ENCODE results near the gene PRKCE. TPM values are rescaled to one million over a fixed set of nuclear protein-coding genes. Genes with fewer than 3 reads are reported as not detected.

PRKCE gene
- total RNA-seq, 1 experiment from 2014 or later, result 14.8 TPM

- no TSS peak for BruUV-seq (replicated peaks)
Observed at GRCh38 chr2:46082531-46083485, 431.3 kb downstream of the PRKCE start.

GRCh38 chr2:46086578-46087070, 435.1 kb downstream of the PRKCE start:
- H3K27me3 ChIP-seq (ENCODE audit: insufficient read depth, low read length), result no peaks in the 10 kb centered on the region
- DNase-seq (ENCODE audit: low read depth, low spot score) (no peak), ATAC-seq (no peak)
- no peaks in the 10 kb centered on the region for H3K79me2 ChIP-seq (ENCODE audit: insufficient read depth, low read length)
- POLR2A ChIA-PET, result no interaction called here
- no peaks in the 10 kb centered on the region for H3K9me3 ChIP-seq (ENCODE audit: control insufficient read depth in 1 of 2, insufficient read depth in 1 of 2, low read depth in 1 of 2, low read length in 2 of 2)
- TF ChIP-seq EZH2 (IDR thresholded peaks at IDR 0.05), result no peak
- TF ChIP-seq ZNF274 (IDR thresholded peaks at IDR 0.05; ENCODE audit: low read depth, low read length), result no peak
- TF ChIP-seq ZFX (IDR thresholded peaks at IDR 0.05), result no peak
- TF ChIP-seq POLR2AphosphoS5 (IDR thresholded peaks at IDR 0.05; ENCODE audit: low read depth, low read length), result no peak
- H4K20me1 ChIP-seq (ENCODE audit: insufficient read depth), result no peaks in the 10 kb centered on the region
- RAD21 ChIA-PET (ENCODE audit: low non-redundant PET in 1 of 2, low total read pairs in 2 of 2, uncharacterized antibody in 2 of 2, unreplicated experiment in 2 of 2), result no interaction called here
- no peaks in the 10 kb centered on the region for H3K4me1 ChIP-seq (ENCODE audit: control insufficient read depth in 1 of 2, insufficient read depth in 2 of 2, low read length in 2 of 2)
- no peak overlapping the region for H3K9ac ChIP-seq (ENCODE audit: low read length)
- intact Hi-C loops (cut with micrococcal nuclease), result no loop called here
- no TSS peak for BruUV-seq (replicated peaks)
- H3K4me3 ChIP-seq (replicated peaks in 1 of 2; ENCODE audit: low read depth in 1 of 2, low read length in 2 of 2), result no peak overlapping the region
- CTCF ChIA-PET, result no interaction called here
- H3K27ac ChIP-seq (ENCODE audit: low read depth, low read length), result no peak overlapping the region
- H3K36me3 ChIP-seq (ENCODE audit: control insufficient read depth in 1 of 2, insufficient read depth in 2 of 2, low read length in 2 of 2), result peaks cover 0 to 5% of the 10 kb centered on the region in 2 experiments; a peak in 1 of 4 replicates
- no peaks in the 10 kb centered on the region for H3K9me2 ChIP-seq (ENCODE audit: insufficient read depth)
- H3K4me2 ChIP-seq (ENCODE audit: low read length), result no peak overlapping the region
- H2AFZ ChIP-seq (ENCODE audit: low read depth, low read length, poor library complexity, severe bottlenecking), result no peak overlapping the region

More at GRCh38 chr2:46082531-46083485, 431.3 kb downstream of the PRKCE start:
- Histone ChIP-seq H3K4me2 (ENCODE audit: low read length) (no peak overlapping the region), H3K36me3 (ENCODE audit: control insufficient read depth in 1 of 2, insufficient read depth in 2 of 2, low read length in 2 of 2) (peaks cover 0 to 5% of the 10 kb centered on the region in 2 experiments; a peak in 1 of 4 replicates), H3K4me3 (replicated peaks in 1 of 2; ENCODE audit: low read depth in 1 of 2, low read length in 2 of 2) (no peak overlapping the region), H3K9me3 (ENCODE audit: control insufficient read depth in 1 of 2, insufficient read depth in 1 of 2, low read depth in 1 of 2, low read length in 2 of 2) (no peaks in the 10 kb centered on the region), H2AFZ (ENCODE audit: low read depth, low read length, poor library complexity, severe bottlenecking) (no peak overlapping the region), H3K27ac (ENCODE audit: low read depth, low read length) (no peak overlapping the region), H3K9ac (ENCODE audit: low read length) (no peak overlapping the region), H3K27me3 (ENCODE audit: insufficient read depth, low read length) (no peaks in the 10 kb centered on the region), H3K79me2 (ENCODE audit: insufficient read depth, low read length) (no peaks in the 10 kb centered on the region), H3K4me1 (ENCODE audit: control insufficient read depth in 1 of 2, insufficient read depth in 2 of 2, low read length in 2 of 2) (no peaks in the 10 kb centered on the region), H3K9me2 (ENCODE audit: insufficient read depth) (no peaks in the 10 kb centered on the region), H4K20me1 (ENCODE audit: insufficient read depth) (no peaks in the 10 kb centered on the region)
- ChIA-PET RAD21 (ENCODE audit: low non-redundant PET in 1 of 2, low total read pairs in 2 of 2, uncharacterized antibody in 2 of 2, unreplicated experiment in 2 of 2) (no interaction called here), POLR2A (no interaction called here), CTCF (no interaction called here)
- no peak for TF ChIP-seq ZNF274 (IDR thresholded peaks at IDR 0.05; ENCODE audit: low read depth, low read length)
- ATAC-seq, result no peak
- DNase-seq (ENCODE audit: low read depth, low spot score), result no peak
- intact Hi-C loops (cut with micrococcal nuclease), result no loop called here
